ENCODE measurements around the gene ZNF408. TPM values are rescaled to one million over a fixed set of nuclear protein-coding genes. Genes with fewer than 3 reads are reported as not detected.
A peak's percentile ranks its signal among the peaks of the same experiment; 100 is the strongest.

ZNF408 gene
- polyA plus RNA-seq, 2 of the 4 experiments (the other 2 are of a cell fraction): 6.7 to 16.7 TPM

DNA sequence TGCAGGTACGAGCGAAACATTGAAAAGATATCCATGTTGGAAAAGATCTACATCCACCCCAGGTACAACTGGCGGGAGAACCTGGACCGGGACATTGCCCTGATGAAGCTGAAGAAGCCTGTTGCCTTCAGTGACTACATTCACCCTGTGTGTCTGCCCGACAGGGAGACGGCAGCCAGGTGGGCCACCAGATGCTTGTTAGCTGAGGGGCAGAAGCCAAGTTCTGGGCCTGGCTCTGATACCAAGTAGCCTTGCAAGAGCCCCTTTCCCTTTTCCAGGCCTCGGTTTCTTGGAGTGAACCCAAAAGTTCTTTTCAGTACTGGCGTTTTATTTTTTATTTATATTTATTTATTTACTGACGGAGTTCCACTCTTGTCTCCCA is 27.8 kb downstream of the ZNF408 start:
- Histone ChIP-seq H3K4me2 (no peak overlapping the region), H3K4me1 (no peaks in the 10 kb centered on the region), H3K4me3 (no peak overlapping the region), H3K27ac (no peak overlapping the region; a peak in 1 of 6 replicates), H3K9me3 (no peaks in the 10 kb centered on the region)
- ChIA-PET POLR2A (no interaction called here), CTCF (interaction anchor here (0.6 kb wide), 1 partner anchor 782 kb away, joined by 3 read pairs; no protein-coding TSS in a partner anchor)
- no peak for ATAC-seq
- no peak for DNase-seq (ENCODE audit: low read depth in 1 of 2, low spot score in 1 of 2)
- no peak for TF ChIP-seq EHF (CRISPR knock-in tag; IDR thresholded peaks at IDR 0.05)
- TF ChIP-seq RAD21 (conservative IDR thresholded peaks at IDR 0.05 in 1 of 2, IDR thresholded peaks at IDR 0.05 in 1 of 2): no peak
- TF ChIP-seq, protein P1, sequence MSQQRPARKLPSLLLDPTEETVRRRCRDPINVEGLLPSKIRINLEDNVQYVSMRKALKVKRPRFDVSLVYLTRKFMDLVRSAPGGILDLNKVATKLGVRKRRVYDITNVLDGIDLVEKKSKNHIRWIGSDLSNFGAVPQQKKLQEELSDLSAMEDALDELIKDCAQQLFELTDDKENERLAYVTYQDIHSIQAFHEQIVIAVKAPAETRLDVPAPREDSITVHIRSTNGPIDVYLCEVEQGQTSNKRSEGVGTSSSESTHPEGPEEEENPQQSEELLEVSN (IDR thresholded peaks at IDR 0.05; ENCODE audit: borderline replicate concordance, low read depth): no peak
- no peak for TF ChIP-seq HOXA7 (CRISPR knock-in tag; IDR thresholded peaks at IDR 0.05)
- no peak for TF ChIP-seq CHD2 (IDR thresholded peaks at IDR 0.05; ENCODE audit: low read length, partially characterized antibody)
- TF ChIP-seq CHD4 (IDR thresholded peaks at IDR 0.05; ENCODE audit: borderline replicate concordance): no peak
- TF ChIP-seq HOXB5 (CRISPR knock-in tag; IDR thresholded peaks at IDR 0.05): no peak
- TF ChIP-seq HEYL (CRISPR knock-in tag; IDR thresholded peaks at IDR 0.05): no peak
- TF ChIP-seq HDAC2 (IDR thresholded peaks at IDR 0.05): no peak
- no peak for TF ChIP-seq MYC (IDR thresholded peaks at IDR 0.05; ENCODE audit: borderline replicate concordance, low read length)
- no peak for TF ChIP-seq RNF2 (IDR thresholded peaks at IDR 0.05; ENCODE audit: borderline replicate concordance, low read depth)
- TF ChIP-seq, protein P2, sequence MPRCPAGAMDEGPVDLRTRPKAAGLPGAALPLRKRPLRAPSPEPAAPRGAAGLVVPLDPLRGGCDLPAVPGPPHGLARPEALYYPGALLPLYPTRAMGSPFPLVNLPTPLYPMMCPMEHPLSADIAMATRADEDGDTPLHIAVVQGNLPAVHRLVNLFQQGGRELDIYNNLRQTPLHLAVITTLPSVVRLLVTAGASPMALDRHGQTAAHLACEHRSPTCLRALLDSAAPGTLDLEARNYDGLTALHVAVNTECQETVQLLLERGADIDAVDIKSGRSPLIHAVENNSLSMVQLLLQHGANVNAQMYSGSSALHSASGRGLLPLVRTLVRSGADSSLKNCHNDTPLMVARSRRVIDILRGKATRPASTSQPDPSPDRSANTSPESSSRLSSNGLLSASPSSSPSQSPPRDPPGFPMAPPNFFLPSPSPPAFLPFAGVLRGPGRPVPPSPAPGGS (IDR thresholded peaks at IDR 0.05): no peak
- TF ChIP-seq SMC3 (IDR thresholded peaks at IDR 0.05): no peak
- TF ChIP-seq EHMT2 (IDR thresholded peaks at IDR 0.05; ENCODE audit: low read depth): no peak
- 85% methylated on average over 9 of the region's 9 CpGs for WGBS (ENCODE audit: missing lambda C conversion rate)
- no peak for FAIRE-seq

- CTCF ChIA-PET: interaction anchor here (0.6 kb wide), 1 partner anchor 782 kb away, joined by 3 read pairs; no protein-coding TSS in a partner anchor
- WGBS (ENCODE audit: missing lambda C conversion rate): 79% methylated on average over 24 of the region's 24 CpGs
- peak in 1 of 2 experiments; percentile 7; a peak in 1 of 6 replicates for ATAC-seq
Measured at GRCh38 chr11:46729110-46730027, 28.5 kb downstream of the ZNF408 start.

More at GRCh38 chr11:46729110-46730027, 28.5 kb downstream of the ZNF408 start:
- DNase-seq (ENCODE audit: low read depth in 1 of 2, low spot score in 1 of 2) (no peak), FAIRE-seq (no peak)
- H3K4me2 ChIP-seq: no peak overlapping the region
- TF ChIP-seq, protein P3, sequence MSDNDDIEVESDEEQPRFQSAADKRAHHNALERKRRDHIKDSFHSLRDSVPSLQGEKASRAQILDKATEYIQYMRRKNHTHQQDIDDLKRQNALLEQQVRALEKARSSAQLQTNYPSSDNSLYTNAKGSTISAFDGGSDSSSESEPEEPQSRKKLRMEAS (IDR thresholded peaks at IDR 0.05): no peak
- TF ChIP-seq ZSCAN20 (CRISPR knock-in tag; IDR thresholded peaks at IDR 0.05) (no peak), MAZ (IDR thresholded peaks at IDR 0.05; ENCODE audit: borderline replicate concordance, low read depth, low read length) (no peak), GATA3 (IDR thresholded peaks at IDR 0.05; ENCODE audit: borderline replicate concordance) (no peak), NFE2L2 (conservative IDR thresholded peaks at IDR 0.05; ENCODE audit: low read length) (no peak), RNF2 (IDR thresholded peaks at IDR 0.05; ENCODE audit: borderline replicate concordance, low read depth) (no peak), HDAC2 (IDR thresholded peaks at IDR 0.05) (no peak), RARB (CRISPR knock-in tag; IDR thresholded peaks at IDR 0.05) (no peak), CBX2 (IDR thresholded peaks at IDR 0.05; ENCODE audit: borderline replicate concordance, low read depth) (no peak), EHMT2 (IDR thresholded peaks at IDR 0.05; ENCODE audit: low read depth) (no peak), TFCP2L1 (CRISPR knock-in tag; IDR thresholded peaks at IDR 0.05) (no peak), CBX8 (IDR thresholded peaks at IDR 0.05) (no peak), CTCF (IDR thresholded peaks at IDR 0.05) (no peak), KDM1A (IDR thresholded peaks at IDR 0.05; ENCODE audit: low read depth) (no peak), HOXB13 (CRISPR knock-in tag; IDR thresholded peaks at IDR 0.05; ENCODE audit: low read depth) (no peak), FOXS1 (CRISPR knock-in tag; IDR thresholded peaks at IDR 0.05) (no peak)
- no peaks in the 10 kb centered on the region for H3K9me3 ChIP-seq
- POLR2A ChIA-PET: no interaction called here
- no peak overlapping the region for H3K27ac ChIP-seq
- H3K4me3 ChIP-seq: no peak overlapping the region
- H3K4me1 ChIP-seq: no peaks in the 10 kb centered on the region

All from A549 (cell line).